Kidney (tissue), 14 donors: ENCODE results near the gene ZNF710. TPM values are rescaled to one million over a fixed set of nuclear protein-coding genes. Genes with fewer than 3 reads are reported as not detected.

Experiments
- DNase-seq, 5 donors: peaks; one replicate each; pipeline ENCODE4 v3.0.0-alpha.2; 2013 to 2020
- FAIRE-seq: peaks from 2 replicates; lab custom pipeline; 2012; peaks lifted over from hg19 to GRCh38; lab: Jason Lieb, UNC
- H3K27ac ChIP-seq, 2 donors: one replicate each; pipeline ENCODE4 v1.7.0; 2013; ENCODE audit warnings: low read depth in 2 of 2, low read length in 2 of 2, inconsistent platforms in 1 of 2
- H3K27me3 ChIP-seq: one replicate; pipeline ENCODE4 v1.7.1; 2013; ENCODE audit warnings: low read length, inconsistent platforms; ENCODE audit not compliant: control insufficient read depth, insufficient read depth
- H3K36me3 ChIP-seq, 3 donors: one replicate each; pipeline versions ENCODE4 v1.7.0 to v1.7.1; 2013; ENCODE audit warnings: low read length in 3 of 3, control low read depth in 1 of 3, inconsistent platforms in 1 of 3; ENCODE audit not compliant: insufficient read depth in 3 of 3, control insufficient read depth in 2 of 3
- H3K4me1 ChIP-seq, 3 donors: one replicate each; pipeline versions ENCODE4 v1.7.0 to v1.7.1; 2013; ENCODE audit warnings: low read length in 3 of 3, inconsistent platforms in 1 of 3, low read depth in 1 of 3; ENCODE audit not compliant: control insufficient read depth in 2 of 3, insufficient read depth in 2 of 3
- H3K4me3 ChIP-seq, 3 donors: one replicate each; pipeline versions ENCODE4 v1.7.0 to v1.8.1; 2013; ENCODE audit warnings: low read length in 3 of 3, control low read depth in 1 of 3, inconsistent platforms in 1 of 3
- H3K9ac ChIP-seq, 3 donors: one replicate each; pipeline versions ENCODE4 v1.7.0 to v1.7.1; 2013; ENCODE audit warnings: low read length in 3 of 3, control low read depth in 1 of 3, inconsistent platforms in 1 of 3
- H3K9me3 ChIP-seq, 3 donors: one replicate each; pipeline versions ENCODE4 v1.7.0 to v1.7.1; 2013; ENCODE audit warnings: low read length in 3 of 3, control low read depth in 1 of 3, inconsistent platforms in 1 of 3; ENCODE audit not compliant: control insufficient read depth in 2 of 3, insufficient read depth in 1 of 3
- CTCF ChIP-seq: IDR thresholded peaks from 3 replicates; pipeline ENCODE4 v1.5.1; 2012; ENCODE audit warnings: mild to moderate bottlenecking, moderate library complexity, borderline replicate concordance; ENCODE audit not compliant: insufficient read depth; ENCODE audit errors: extremely low read depth
- intact Hi-C: fragments of 100-400 bp; cut with DNase I; formaldehyde crosslinking; loops from one replicate; pipeline ENCODE4 v1.11.1; 2022
- polyA plus RNA-seq: library from polyadenylated mRNA; stranded (reverse); fragments of 350-450 nt; fragmentation: Illumina TruSeq; extraction: RNeasy Lipid Tissue Mini Kit (QIAGEN cat#74804); gene quantifications from one replicate; pipeline ENCODE4 v1.2.3, GENCODE V29; 2014; ENCODE audit warnings: low read depth, low replicate concordance; ENCODE audit not compliant: insufficient read depth
- total RNA-seq: library from RNA; stranded (reverse); fragmentation: NEBNext Ultra II Directional; extraction: Animal tissue kit (Norgen Biotek cat#: 25700); gene quantifications from one replicate; pipeline ENCODE4 v1.2.1, GENCODE V29; 2021
- donor health status: control.
- donor health status: control.
- donor health status: control.
- donor health status: control.
- donor health status: control.
- donor health status: DM: yes; HTN: yes; CAD: no.
- donor health status: Normal renal cell carcinoma (clear cell type).

The ZNF710 gene
- total and polyA plus RNA-seq, 2 donors from 2014 or later, result 11.0 to 17.0 TPM

DNA sequence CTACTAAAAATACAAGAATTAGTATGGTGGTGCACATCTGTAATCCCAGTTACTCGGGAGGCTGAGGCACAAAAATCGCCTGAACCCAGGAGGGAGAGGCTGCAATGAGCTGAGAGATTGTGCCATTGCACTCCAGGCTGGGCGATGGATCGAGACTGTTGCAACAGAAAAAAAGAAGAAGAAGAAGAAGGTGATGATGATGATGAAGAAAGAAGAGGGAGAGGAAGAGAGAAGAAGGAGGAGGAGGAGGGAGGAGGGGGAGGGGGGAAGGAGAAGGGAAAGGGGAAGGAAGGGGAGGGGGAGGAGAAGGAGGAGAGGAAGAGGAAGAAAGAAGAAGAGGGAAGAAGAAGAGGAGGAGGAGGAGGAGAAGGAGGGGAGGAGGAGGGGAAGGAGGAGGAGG is 33.2 kb upstream of the ZNF710 start:
- H3K4me1 ChIP-seq, result peaks cover 0 to 3% (median 0%) of the 10 kb centered on the region in 3 donors
- no peaks in the 10 kb centered on the region for H3K36me3 ChIP-seq
- H3K9me3 ChIP-seq, result no peaks in the 10 kb centered on the region
- TF ChIP-seq CTCF, result no peak
- H3K9ac ChIP-seq, result no peak overlapping the region
- FAIRE-seq (no peak), DNase-seq (no peak)
- H3K27me3 ChIP-seq, result no peaks in the 10 kb centered on the region
- H3K27ac ChIP-seq, result no peak overlapping the region
- H3K4me3 ChIP-seq, result no peak overlapping the region
- intact Hi-C loops, result no loop called here

DNA sequence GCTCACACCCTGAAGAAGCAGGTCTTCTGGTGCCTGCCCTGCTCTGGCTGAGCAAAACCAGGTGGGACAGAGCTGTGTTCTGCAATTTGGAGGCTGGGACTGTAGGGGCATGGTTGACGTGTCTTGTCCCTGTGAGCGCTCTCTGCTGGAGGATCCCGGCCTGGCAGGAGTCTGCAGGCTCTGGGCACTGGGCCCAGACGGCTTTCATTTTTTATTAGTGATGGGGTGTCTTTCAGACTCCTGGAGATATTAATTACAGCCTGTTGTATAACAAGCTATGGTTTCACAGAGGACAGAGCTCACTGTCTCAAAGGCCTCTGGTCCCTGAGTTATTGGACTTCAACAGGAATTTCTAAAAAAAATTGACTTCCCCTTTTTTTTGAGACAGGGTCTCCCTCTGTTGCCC is 29.5 kb upstream of the ZNF710 start:
- FAIRE-seq (no peak), DNase-seq (peak in 4 of 5 donors; percentile 62 to 84 (median 75))
- Histone ChIP-seq H3K27me3 (no peaks in the 10 kb centered on the region), H3K4me1 (no peaks in the 10 kb centered on the region), H3K9ac (no peak overlapping the region), H3K27ac (no peak overlapping the region), H3K9me3 (no peaks in the 10 kb centered on the region), H3K4me3 (no peak overlapping the region), H3K36me3 (no peaks in the 10 kb centered on the region)
- TF ChIP-seq CTCF, result peak; percentile 65
- intact Hi-C loops, result no loop called here

DNA sequence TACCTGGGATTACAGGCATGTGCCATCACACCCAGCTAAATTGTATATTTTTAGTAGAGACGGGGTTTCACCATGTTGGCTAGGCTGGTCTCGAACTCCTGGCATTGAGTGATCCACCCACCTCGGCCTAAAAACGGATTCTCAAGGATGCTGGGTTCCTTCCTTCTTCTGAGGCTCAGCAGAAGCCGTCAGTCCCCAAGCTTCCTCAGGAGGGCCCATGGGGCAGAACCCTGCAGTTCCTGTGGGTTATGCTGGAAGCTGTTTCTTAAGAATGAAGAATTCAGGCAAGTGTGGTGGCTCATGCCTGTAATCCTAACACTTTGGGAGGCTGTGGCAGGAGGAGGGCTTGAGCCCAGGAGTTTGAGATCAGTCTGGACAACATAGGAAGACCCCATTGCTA is 29.0 kb upstream of the ZNF710 start:
- FAIRE-seq (no peak), DNase-seq (no peak)
- intact Hi-C loops, result no loop called here
- no peaks in the 10 kb centered on the region for H3K4me1 ChIP-seq
- H3K9ac ChIP-seq, result no peak overlapping the region
- H3K9me3 ChIP-seq, result no peaks in the 10 kb centered on the region
- H3K27ac ChIP-seq, result no peak overlapping the region
- H3K36me3 ChIP-seq, result no peaks in the 10 kb centered on the region
- H3K27me3 ChIP-seq, result no peaks in the 10 kb centered on the region
- no peak overlapping the region for H3K4me3 ChIP-seq
- no peak for TF ChIP-seq CTCF

- H3K9me3 ChIP-seq, result no peaks in the 10 kb centered on the region
- no peaks in the 10 kb centered on the region for H3K36me3 ChIP-seq
- H3K27ac ChIP-seq, result no peak overlapping the region
- no peak overlapping the region for H3K9ac ChIP-seq
- H3K27me3 ChIP-seq, result no peaks in the 10 kb centered on the region
- H3K4me3 ChIP-seq, result no peak overlapping the region
- no peaks in the 10 kb centered on the region for H3K4me1 ChIP-seq
- intact Hi-C loops, result no loop called here
- DNase-seq (no peak), FAIRE-seq (no peak)
- no peak for TF ChIP-seq CTCF
These were observed 25.5 kb upstream of the ZNF710 start for GRCh38 chr15:89975482-89976245.
